GM12873 (cell line): ENCODE data around the gene BAK1.

Experiments used
- CTCF ChIP-seq: IDR thresholded peaks from 2 replicates; pipeline ENCODE4 v1.5.1; 2012; ENCODE audit warnings: low read depth, mild to moderate bottlenecking, moderate library complexity, low read length, control low read depth; ENCODE audit not compliant: insufficient read depth; ENCODE audit errors: missing control alignments

Gene BAK1

GRCh38 chr6:33546766-33547165 is 33.3 kb downstream of the BAK1 start:
- TF ChIP-seq CTCF = no peak

GRCh38 chr6:33543116-33543515 is 37.0 kb downstream of the BAK1 start:
- no peak for TF ChIP-seq CTCF

- no peak for TF ChIP-seq CTCF
Measured at GRCh38 chr6:33540768-33541167, 39.3 kb downstream of the BAK1 start.

- no peak for TF ChIP-seq CTCF
Measured at GRCh38 chr6:33534702-33535101, 45.4 kb downstream of the BAK1 start.
